Naive B cell (primary cell): ENCODE results near the gene ARMH1. TPM values are rescaled to one million over a fixed set of nuclear protein-coding genes. Genes with fewer than 3 reads are reported as not detected.

Source experiments
- ATAC-seq, 2 donors: fragments of 150-1000 bp; cut with Tn5 transposase; 2 replicates each; pipeline ENCODE4 v1.10.0; 2021; ENCODE audit warnings: low read depth in 2 of 2, mild to moderate bottlenecking in 2 of 2, moderate library complexity in 2 of 2
- DNase-seq: peaks from one replicate; pipeline ENCODE4 v3.0.0; 2022
- H3K27ac Mint-ChIP-seq, 6 donors: one replicate each; pipeline ENCODE4 v1.8.0; 2020 to 2022; ENCODE audit warnings: mild to moderate bottlenecking in 6 of 6, mixed read lengths in 6 of 6, moderate library complexity in 5 of 6, inconsistent platforms in 2 of 6
- H3K27me3 Mint-ChIP-seq, 3 donors: one replicate each; pipeline ENCODE4 v1.8.0; 2021 to 2022; ENCODE audit warnings: mixed read lengths in 3 of 3, mild to moderate bottlenecking in 1 of 3
- H3K36me3 Mint-ChIP-seq, 2 donors: one replicate each; pipeline ENCODE4 v1.8.0; 2020 to 2022; ENCODE audit warnings: mixed read lengths in 2 of 2, inconsistent platforms in 1 of 2, mild to moderate bottlenecking in 1 of 2
- H3K4me1 Mint-ChIP-seq, 3 donors: one replicate each; pipeline ENCODE4 v1.8.0; 2020 to 2022; ENCODE audit warnings: mixed read lengths in 3 of 3, inconsistent platforms in 1 of 3, mild to moderate bottlenecking in 1 of 3, moderate library complexity in 1 of 3
- H3K4me3 Mint-ChIP-seq, 8 donors: one replicate each; pipeline ENCODE4 v1.8.0; 2020 to 2022; ENCODE audit warnings: mild to moderate bottlenecking in 8 of 8, mixed read lengths in 8 of 8, moderate library complexity in 8 of 8, inconsistent platforms in 2 of 8
- H3K9me3 Mint-ChIP-seq, 7 donors: one replicate each; pipeline ENCODE4 v1.8.0; 2020 to 2022; ENCODE audit warnings: mixed read lengths in 7 of 7, mild to moderate bottlenecking in 5 of 7, inconsistent platforms in 2 of 7, moderate library complexity in 1 of 7
- polyA plus RNA-seq, 6 donors: library from polyadenylated mRNA; unstranded; fragments of 300-500 nt; fragmentation: Illumina TruSeq; gene quantifications; one replicate each; pipeline ENCODE4 v1.2.3, GENCODE V29; 2021; ENCODE audit warnings: low read depth in 6 of 6

ARMH1 gene
- polyA plus RNA-seq, 6 donors from 2014 or later, result 14.0 to 28.1 (median 18.6) TPM

GRCh38 chr1:44718091-44718490, 43.6 kb downstream of the ARMH1 start:
- Mint-ChIP-seq H3K27ac (no peak overlapping the region), H3K27me3 (no peaks in the 10 kb centered on the region), H3K9me3 (peaks cover 0 to 1% (median 0%) of the 10 kb centered on the region in 7 donors), H3K4me3 (no peak overlapping the region), H3K4me1 (peaks cover 59 to 87% (median 85%) of the 10 kb centered on the region in 3 donors), H3K36me3 (no peaks in the 10 kb centered on the region)
- DNase-seq (no peak), ATAC-seq (no peak)

GRCh38 chr1:44719318-44719717, 44.8 kb downstream of the ARMH1 start:
- peak overlapping the region in 1 of 6 donors; percentile 82 for H3K27ac Mint-ChIP-seq
- H3K4me3 Mint-ChIP-seq, result peak overlapping the region in 2 of 8 donors; percentile 25 to 47
- no peaks in the 10 kb centered on the region for H3K27me3 Mint-ChIP-seq
- ATAC-seq (no peak), DNase-seq (no peak)
- H3K36me3 Mint-ChIP-seq, result no peaks in the 10 kb centered on the region
- peaks cover 0 to 4% (median 1%) of the 10 kb centered on the region in 7 donors for H3K9me3 Mint-ChIP-seq
- peaks cover 63 to 84% (median 82%) of the 10 kb centered on the region in 3 donors for H3K4me1 Mint-ChIP-seq

DNA sequence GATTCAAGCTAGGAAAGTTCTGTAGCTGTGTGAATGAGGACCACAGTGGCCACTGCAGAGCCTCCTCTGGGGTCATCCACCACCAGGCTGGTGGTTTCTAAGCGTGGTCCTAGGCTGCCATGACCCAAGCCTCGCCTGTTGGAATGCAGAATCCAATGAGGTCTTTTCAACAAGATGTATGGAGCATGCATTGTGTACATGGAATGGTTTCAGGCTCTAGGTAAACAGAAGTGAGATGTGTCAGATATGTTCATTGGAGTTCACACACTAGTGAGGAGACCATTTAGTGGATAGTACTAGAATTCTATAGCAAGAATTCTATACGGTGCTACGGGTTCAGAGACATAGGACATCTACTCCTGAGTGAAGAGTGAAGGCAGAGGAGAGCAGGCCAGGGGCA, 45.8 kb downstream of the ARMH1 start:
- peaks cover 62 to 82% (median 80%) of the 10 kb centered on the region in 3 donors for H3K4me1 Mint-ChIP-seq
- H3K27me3 Mint-ChIP-seq, result no peaks in the 10 kb centered on the region
- peak overlapping the region in 6 of 8 donors; percentile 39 to 84 (median 60) for H3K4me3 Mint-ChIP-seq
- peak overlapping the region in 4 of 6 donors; percentile 33 to 98 (median 86) for H3K27ac Mint-ChIP-seq
- ATAC-seq (no peak), DNase-seq (no peak)
- no peaks in the 10 kb centered on the region for H3K36me3 Mint-ChIP-seq
- peaks cover 0 to 4% (median 1%) of the 10 kb centered on the region in 7 donors for H3K9me3 Mint-ChIP-seq

GRCh38 chr1:44721485-44722361, 47.2 kb downstream of the ARMH1 start:
- Mint-ChIP-seq H3K9me3 (peaks cover 0 to 4% (median 1%) of the 10 kb centered on the region in 7 donors), H3K27ac (peak overlapping the region; percentile 98 to 99 (median 98)), H3K4me1 (peaks cover 53 to 78% (median 72%) of the 10 kb centered on the region in 3 donors), H3K36me3 (no peaks in the 10 kb centered on the region), H3K27me3 (no peaks in the 10 kb centered on the region), H3K4me3 (peak overlapping the region; percentile 59 to 86 (median 80))
- ATAC-seq, result peak; percentile 81 to 84
- peak; percentile 83 for DNase-seq

GRCh38 chr1:44723064-44723463, 48.5 kb downstream of the ARMH1 start:
- no peak for DNase-seq
- Mint-ChIP-seq H3K4me3 (peak overlapping the region; percentile 74 to 94 (median 90)), H3K4me1 (peaks cover 52 to 75% (median 70%) of the 10 kb centered on the region in 3 donors), H3K27ac (peak overlapping the region; percentile 76 to 98 (median 89)), H3K27me3 (no peaks in the 10 kb centered on the region), H3K9me3 (peaks cover 0 to 4% (median 0%) of the 10 kb centered on the region in 7 donors), H3K36me3 (no peaks in the 10 kb centered on the region)
- ATAC-seq, result no peak

DNA sequence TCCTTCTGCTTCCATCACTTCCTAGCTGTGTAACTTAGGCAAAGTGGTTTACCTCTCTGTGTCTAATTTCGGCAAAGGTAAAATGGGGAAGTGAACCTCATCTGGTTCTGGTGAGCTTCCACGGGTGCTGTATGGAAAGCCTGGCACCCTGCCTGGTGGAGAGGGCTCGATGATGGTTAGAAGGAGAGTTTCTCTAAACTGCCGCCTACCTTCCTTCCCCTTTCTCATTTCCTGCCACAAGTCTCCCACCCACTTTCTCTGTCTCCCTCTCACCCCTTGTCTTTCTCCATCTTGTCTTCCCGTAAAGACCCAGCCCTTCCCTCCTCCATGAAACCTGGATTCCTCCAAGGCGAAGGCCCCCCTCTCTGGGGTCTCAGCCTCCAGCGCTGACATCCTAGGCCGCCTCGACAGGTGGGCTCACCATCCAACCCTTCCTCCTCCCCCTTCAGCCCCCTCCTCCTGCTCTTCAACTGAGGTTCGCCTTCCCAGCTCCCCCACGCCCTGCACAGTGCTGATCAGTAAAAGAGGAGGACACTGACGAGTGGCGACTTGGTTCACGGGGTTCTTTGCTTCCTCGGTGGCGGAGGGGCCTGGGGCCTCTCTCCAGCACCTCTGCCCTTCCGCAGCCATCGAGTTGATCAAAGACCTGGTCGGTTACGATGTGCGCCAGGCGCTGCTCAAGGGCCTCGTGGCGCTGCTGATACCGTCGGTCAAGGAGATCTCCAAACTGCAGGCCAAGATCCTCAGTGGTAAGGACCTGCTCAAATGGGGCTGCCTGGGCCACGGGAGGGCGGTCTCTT, 49.2 kb downstream of the ARMH1 start:
- H3K9me3 Mint-ChIP-seq, result peaks cover 0 to 4% (median 0%) of the 10 kb centered on the region in 7 donors
- ATAC-seq (peak; percentile 50 to 60), DNase-seq (peak; percentile 76)

DNA sequence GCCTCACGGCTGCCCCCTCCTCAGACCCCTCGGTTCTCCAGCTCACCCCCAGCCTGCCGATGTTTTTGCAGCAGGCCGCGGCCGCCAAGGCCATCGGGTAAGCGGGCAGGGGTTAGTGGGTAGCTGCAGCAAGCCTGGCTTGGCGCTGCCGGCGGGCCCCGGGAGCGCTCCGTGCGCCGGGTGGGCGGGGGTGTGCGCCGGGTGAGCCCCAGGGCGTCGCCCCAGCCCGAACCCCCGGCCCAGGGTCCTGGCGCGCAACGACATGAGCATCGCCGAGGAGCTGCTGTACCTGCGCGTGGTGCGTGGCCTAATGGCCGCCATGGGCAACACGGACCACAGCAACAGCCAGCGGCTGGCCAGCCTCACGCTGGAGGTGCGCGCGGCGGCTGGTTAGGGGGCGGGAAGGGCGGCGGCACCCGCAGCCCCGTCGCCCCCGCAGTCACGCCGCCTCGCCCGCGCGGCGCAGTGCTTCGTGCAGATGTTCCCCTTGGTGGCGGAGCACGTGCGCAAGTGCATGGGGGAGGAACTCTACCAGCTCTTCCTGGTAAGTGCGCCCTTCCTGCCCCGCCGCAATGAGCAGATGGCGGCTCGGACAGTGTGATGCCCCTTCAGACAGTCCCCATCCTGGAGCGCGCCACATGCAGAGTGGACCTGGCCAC, 49.9 kb downstream of the ARMH1 start:
- Mint-ChIP-seq H3K27ac (peak overlapping the region in 4 of 6 donors; percentile 81 to 96 (median 88)), H3K36me3 (no peaks in the 10 kb centered on the region), H3K4me3 (peak overlapping the region in 3 of 8 donors; percentile 20 to 63 (median 32)), H3K4me1 (peaks cover 56 to 72% (median 68%) of the 10 kb centered on the region in 3 donors), H3K27me3 (no peaks in the 10 kb centered on the region), H3K9me3 (peaks cover 0 to 4% (median 0%) of the 10 kb centered on the region in 7 donors)
- ATAC-seq (no peak), DNase-seq (no peak)

More for the DNA sequence above, 49.2 kb downstream of the ARMH1 start:
- peak overlapping the region; percentile 74 to 94 (median 90) for H3K4me3 Mint-ChIP-seq
- no peaks in the 10 kb centered on the region for H3K36me3 Mint-ChIP-seq
- no peaks in the 10 kb centered on the region for H3K27me3 Mint-ChIP-seq
- H3K4me1 Mint-ChIP-seq, result peaks cover 51 to 74% (median 69%) of the 10 kb centered on the region in 3 donors
- H3K27ac Mint-ChIP-seq, result peak overlapping the region; percentile 86 to 98 (median 89)

GRCh38 chr1:44724955-44725698, 50.6 kb downstream of the ARMH1 start:
- ATAC-seq (no peak), DNase-seq (no peak)
- Mint-ChIP-seq H3K4me3 (peak overlapping the region in 6 of 8 donors; percentile 20 to 63 (median 53)), H3K9me3 (peaks cover 0 to 4% (median 0%) of the 10 kb centered on the region in 7 donors), H3K27ac (peak overlapping the region in 5 of 6 donors; percentile 77 to 96 (median 90)), H3K4me1 (peaks cover 52 to 68% (median 62%) of the 10 kb centered on the region in 3 donors), H3K27me3 (no peaks in the 10 kb centered on the region), H3K36me3 (no peaks in the 10 kb centered on the region)

GRCh38 chr1:44730741-44731512, 56.4 kb downstream of the ARMH1 start, which contains the start of gene RNU5D-1:
RNU5D-1 (minus strand) TSS chr1:44731170.
- Mint-ChIP-seq H3K27me3 (no peaks in the 10 kb centered on the region), H3K4me3 (peak within 1 kb of the TSS; percentile 56 to 88 (median 80)), H3K9me3 (no peaks in the 10 kb centered on the region), H3K4me1 (peaks cover 23 to 41% (median 25%) of the 10 kb centered on the region in 3 donors), H3K36me3 (no peaks in the 10 kb centered on the region), H3K27ac (peak within 1 kb of the TSS; percentile 99 to 100 (median 100))
- ATAC-seq (peak; percentile 78), DNase-seq (peak; percentile 89)

GRCh38 chr1:44733365-44733764, 58.9 kb downstream of the ARMH1 start:
- Mint-ChIP-seq H3K27me3 (no peaks in the 10 kb centered on the region), H3K9me3 (no peaks in the 10 kb centered on the region), H3K4me1 (peaks cover 12 to 30% (median 13%) of the 10 kb centered on the region in 3 donors), H3K4me3 (peak overlapping the region in 1 of 8 donors; percentile 10), H3K27ac (no peak overlapping the region), H3K36me3 (no peaks in the 10 kb centered on the region)
- ATAC-seq (no peak), DNase-seq (no peak)

GRCh38 chr1:44733784-44734183, 59.3 kb downstream of the ARMH1 start:
- H3K27ac Mint-ChIP-seq, result no peak overlapping the region
- no peaks in the 10 kb centered on the region for H3K36me3 Mint-ChIP-seq
- DNase-seq, result no peak
- no peak for ATAC-seq
- no peaks in the 10 kb centered on the region for H3K27me3 Mint-ChIP-seq
- H3K9me3 Mint-ChIP-seq, result no peaks in the 10 kb centered on the region
- peak overlapping the region in 1 of 8 donors; percentile 10 for H3K4me3 Mint-ChIP-seq
- peaks cover 12 to 32% (median 13%) of the 10 kb centered on the region in 3 donors for H3K4me1 Mint-ChIP-seq
